ENCODE data around the gene UBE2B.
A peak's percentile ranks its signal among the peaks of the same experiment; 100 is the strongest.
"Not testable (repeated sequence)": the region's sequence is repeated elsewhere in the genome, so short reads cannot be mapped to it uniquely, and the experiment has no call there.

UBE2B gene

DNA sequence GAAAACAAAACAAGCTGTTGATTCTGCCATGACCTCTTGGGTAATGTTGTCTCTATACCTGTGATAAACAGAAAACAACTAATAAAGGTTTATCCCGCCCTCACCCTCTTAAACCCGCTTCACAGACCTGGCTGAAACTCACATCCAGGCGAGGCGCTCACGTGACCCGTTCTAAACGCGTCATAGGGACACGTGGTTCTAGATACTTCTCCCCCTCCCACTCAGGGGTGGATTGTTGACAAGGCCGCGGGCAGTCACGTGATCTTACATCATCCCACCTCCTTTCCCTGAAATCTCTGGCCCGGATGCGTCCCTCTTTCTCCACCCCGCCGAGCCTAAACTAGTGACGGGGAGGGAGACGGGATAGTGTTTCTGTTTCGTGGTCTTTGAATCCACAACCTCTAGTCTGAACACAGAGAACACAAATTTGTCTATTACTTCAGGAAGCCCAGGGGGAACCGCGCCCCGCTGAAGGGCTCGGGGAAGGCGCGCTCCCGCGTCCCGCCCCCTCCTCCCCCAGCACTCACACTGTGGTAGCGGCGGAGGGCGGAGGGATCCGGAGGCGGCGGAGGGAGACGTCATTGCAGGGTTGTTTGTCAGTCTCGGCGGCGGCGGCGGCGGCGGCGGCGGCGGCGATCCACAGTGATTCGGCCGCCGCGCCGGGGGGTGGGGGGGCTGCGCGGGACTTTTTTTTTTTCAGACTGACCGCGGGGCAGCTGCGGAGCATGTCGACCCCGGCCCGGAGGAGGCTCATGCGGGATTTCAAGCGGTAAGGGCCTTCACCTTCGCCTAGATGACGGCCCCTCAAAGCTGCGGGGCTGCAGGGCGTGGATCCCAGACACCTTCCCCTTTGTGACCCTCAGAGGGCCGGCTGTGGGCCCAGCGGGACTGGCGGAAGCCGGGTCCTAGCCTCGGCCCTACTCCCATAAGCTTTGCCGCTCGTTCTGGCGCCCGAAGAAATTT lies at the start of gene UBE2B:
TSS of gene UBE2B (plus strand) at position 699 of the 963 bp plus-strand sequence. CDS start at position 726, 27 bp downstream.
- Mint-ChIP-seq H3K27me3 (no peaks in the 10 kb centered on the region), H3K4me1 (peaks cover 62% of the 10 kb centered on the region), H3K9me3 (no peaks in the 10 kb centered on the region)

DNA sequence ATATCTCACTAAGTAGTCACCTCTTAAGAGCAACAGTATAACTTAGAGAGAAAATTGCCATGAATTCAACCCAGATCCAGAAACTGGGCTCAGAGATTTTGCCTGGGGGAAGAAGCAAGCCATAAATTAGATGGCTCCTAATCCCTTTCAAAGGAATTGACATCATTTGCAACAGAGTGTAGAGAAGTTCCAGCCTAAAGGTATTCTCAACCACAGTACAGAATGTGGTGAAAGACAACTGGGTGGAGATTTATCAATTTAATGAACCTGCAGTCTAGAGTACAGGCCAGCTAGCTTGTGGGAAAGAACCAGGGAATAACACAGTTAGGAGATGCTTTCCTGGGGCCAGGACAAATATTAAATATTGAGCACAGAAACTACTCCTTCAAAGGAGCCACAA lies 44.0 kb upstream of the UBE2B start:
- peaks cover 4% of the 10 kb centered on the region for H3K36me3 Mint-ChIP-seq
- H3K4me1 Mint-ChIP-seq = no peaks in the 10 kb centered on the region
- H3K4me3 Mint-ChIP-seq = no peak overlapping the region
- H3K9me3 Mint-ChIP-seq = no peaks in the 10 kb centered on the region
- H3K27ac Mint-ChIP-seq = no peak overlapping the region
- H3K27me3 Mint-ChIP-seq = no peaks in the 10 kb centered on the region

More for the DNA sequence above, at the start of gene UBE2B:
- H3K4me3 Mint-ChIP-seq = peak within 1 kb of the TSS; percentile 97
- peaks cover 13% of the 10 kb centered on the region for H3K36me3 Mint-ChIP-seq
- peak within 1 kb of the TSS; percentile 100 for H3K27ac Mint-ChIP-seq

DNA sequence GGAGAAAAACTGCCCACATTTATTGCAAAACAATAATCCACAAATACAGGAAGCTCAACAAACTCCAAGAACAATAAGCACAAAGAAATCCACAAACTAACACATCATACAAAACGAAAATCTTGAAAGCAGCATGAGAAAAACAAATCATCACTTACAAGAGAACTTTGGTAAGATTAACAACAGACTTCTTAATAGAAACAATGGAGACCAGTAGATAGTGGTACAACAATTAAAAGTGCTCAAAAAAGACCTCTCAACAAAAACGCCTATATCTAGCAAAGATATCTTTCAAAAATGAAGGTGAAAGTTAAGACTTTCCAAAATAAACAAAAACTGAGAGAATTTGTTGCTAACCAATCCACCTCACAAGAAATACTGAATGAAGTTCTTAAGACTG lies 42.8 kb upstream of the UBE2B start:
- Mint-ChIP-seq H3K4me1 (no peaks in the 10 kb centered on the region), H3K27ac (no peak overlapping the region), H3K9me3 (no peaks in the 10 kb centered on the region), H3K27me3 (no peaks in the 10 kb centered on the region), H3K4me3 (no peak overlapping the region), H3K36me3 (peaks cover 4% of the 10 kb centered on the region)

DNA sequence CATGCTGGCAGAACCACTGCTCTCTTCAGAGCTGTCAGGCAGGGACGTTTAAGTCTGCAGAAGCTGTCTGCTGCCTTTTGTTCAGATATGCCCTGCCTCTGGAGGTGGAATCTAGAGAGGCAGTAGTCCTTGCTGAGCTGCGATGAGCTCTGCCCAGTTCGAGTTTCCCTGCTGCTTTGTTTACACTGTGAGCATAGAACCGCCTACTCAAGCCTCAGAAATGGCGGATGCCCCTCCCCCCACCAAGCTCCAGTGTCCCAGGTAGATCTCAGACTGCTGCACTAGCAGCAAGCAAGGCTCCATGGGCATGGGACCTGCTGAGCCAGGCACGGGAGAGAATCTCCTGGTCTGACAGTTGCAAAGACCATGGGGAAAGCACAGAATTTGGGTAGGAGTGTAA lies 34.5 kb upstream of the UBE2B start:
- H3K27ac Mint-ChIP-seq = not testable (repeated sequence)

DNA sequence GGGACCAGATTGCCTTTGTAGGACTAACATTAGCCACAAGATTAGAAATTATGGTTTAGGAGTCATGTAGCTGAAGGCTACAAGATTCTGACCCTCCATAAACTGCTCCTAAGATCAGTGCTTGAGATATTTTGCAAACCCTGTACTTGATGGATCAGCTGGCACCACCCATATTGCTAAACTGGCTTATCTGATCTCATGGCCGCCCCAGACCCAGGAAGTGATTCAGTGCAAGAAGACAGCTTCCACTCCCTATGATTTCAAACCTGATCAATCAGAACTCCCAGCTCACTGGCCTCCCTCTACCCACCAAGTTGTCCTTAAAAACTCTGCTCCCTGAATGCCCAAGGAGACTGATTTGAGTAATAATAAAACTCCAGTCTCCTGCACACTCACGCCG lies 27.9 kb upstream of the UBE2B start:
- H3K9me3 Mint-ChIP-seq, H3K4me1 Mint-ChIP-seq, H3K27ac Mint-ChIP-seq, H3K4me3 Mint-ChIP-seq, H3K36me3 Mint-ChIP-seq, H3K27me3 Mint-ChIP-seq: not testable (repeated sequence)

More for the DNA sequence above, 34.5 kb upstream of the UBE2B start:
- not testable (repeated sequence) for H3K4me1 Mint-ChIP-seq, H3K4me3 Mint-ChIP-seq, H3K9me3 Mint-ChIP-seq, H3K27me3 Mint-ChIP-seq
- peaks cover 16% of the 10 kb centered on the region for H3K36me3 Mint-ChIP-seq

DNA sequence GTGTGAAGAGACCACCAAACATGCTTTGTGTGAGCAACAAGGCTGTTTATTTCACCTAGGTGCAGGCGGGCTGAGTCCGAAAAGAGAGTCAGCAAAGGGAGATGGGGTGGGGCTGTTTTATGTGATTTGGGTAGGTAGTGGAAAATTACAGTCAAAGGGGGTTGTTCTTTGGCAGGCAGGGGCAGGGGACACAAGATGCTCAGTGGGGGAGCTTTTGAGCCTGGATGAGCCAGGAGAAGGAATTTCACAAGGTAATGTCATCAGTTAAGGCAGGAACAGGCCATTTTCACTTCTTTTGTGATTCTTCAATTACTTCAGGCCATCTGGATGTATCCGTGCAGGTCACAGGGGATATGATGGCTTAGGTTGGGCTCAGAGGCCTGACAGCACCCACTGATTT lies 25.9 kb upstream of the UBE2B start:
- not testable (repeated sequence) for H3K27me3 Mint-ChIP-seq, H3K4me1 Mint-ChIP-seq, H3K9me3 Mint-ChIP-seq, H3K27ac Mint-ChIP-seq, H3K36me3 Mint-ChIP-seq, H3K4me3 Mint-ChIP-seq

DNA sequence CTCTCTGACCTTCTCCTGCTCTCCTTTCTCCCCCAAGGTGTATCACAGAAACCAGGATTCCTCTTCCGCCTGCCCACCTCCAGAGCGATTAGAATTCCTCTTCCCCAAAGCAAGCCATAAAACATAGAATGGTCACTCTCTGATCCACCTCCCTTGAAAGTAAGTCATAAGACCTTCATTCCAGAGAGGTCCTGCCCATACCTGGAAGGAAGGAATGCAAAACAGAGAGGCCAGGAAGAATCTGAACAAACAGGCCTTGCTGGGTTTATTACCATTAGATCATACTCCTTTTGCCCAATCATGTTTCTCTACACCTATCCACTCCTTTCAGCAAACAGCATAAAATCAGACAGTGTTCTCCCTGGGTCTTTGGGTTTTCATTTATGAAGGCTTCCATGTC lies 25.4 kb upstream of the UBE2B start:
- Mint-ChIP-seq H3K9me3 (no peaks in the 10 kb centered on the region), H3K36me3 (peaks cover 3% of the 10 kb centered on the region), H3K27me3 (no peaks in the 10 kb centered on the region), H3K4me1 (no peaks in the 10 kb centered on the region), H3K27ac (no peak overlapping the region), H3K4me3 (no peak overlapping the region)

DNA sequence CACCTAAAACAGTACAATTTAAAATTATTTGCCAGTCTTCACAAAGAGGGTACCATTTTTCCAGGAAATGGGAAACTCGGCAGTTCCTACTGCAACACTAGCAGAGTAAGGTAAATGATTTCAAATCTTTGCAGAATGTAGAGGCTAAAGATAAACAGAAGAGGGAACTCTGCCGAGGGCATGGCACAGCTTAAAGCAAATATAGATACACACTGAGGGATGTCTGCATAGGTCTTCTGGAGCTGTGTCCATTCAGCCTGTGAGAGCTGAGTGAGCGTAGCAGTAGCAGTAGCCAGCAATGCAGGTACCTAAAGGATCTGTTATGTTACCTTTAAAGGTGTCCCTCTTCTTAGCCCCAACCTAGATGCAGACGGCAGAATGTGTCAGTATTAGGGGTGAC lies 21.9 kb upstream of the UBE2B start:
- H3K4me3 Mint-ChIP-seq = no peak overlapping the region
- H3K4me1 Mint-ChIP-seq = no peaks in the 10 kb centered on the region
- no peak overlapping the region for H3K27ac Mint-ChIP-seq
- no peaks in the 10 kb centered on the region for H3K27me3 Mint-ChIP-seq
- peaks cover 2% of the 10 kb centered on the region for H3K36me3 Mint-ChIP-seq
- no peaks in the 10 kb centered on the region for H3K9me3 Mint-ChIP-seq

DNA sequence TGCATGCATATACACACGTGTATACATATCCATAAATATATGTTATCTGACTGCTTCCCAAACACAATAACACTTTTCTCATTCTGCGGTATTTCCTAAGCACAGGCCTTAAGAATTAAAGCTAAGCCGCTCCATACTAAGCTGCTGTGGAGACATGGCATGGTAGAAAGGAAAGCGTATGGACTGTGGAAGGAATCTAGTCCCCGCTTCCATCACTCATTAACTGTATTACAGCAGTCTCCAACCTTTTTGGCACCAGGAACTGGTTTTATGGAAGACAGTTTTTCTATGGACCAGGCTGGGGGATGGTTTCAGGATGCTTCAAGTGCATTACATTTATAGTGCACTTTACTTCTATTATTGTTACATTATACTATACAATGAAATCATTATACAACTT lies 15.7 kb upstream of the UBE2B start:
- peaks cover 3% of the 10 kb centered on the region for H3K36me3 Mint-ChIP-seq
- no peaks in the 10 kb centered on the region for H3K4me1 Mint-ChIP-seq
- H3K27ac Mint-ChIP-seq = no peak overlapping the region
- no peak overlapping the region for H3K4me3 Mint-ChIP-seq
- no peaks in the 10 kb centered on the region for H3K9me3 Mint-ChIP-seq
- no peaks in the 10 kb centered on the region for H3K27me3 Mint-ChIP-seq

DNA sequence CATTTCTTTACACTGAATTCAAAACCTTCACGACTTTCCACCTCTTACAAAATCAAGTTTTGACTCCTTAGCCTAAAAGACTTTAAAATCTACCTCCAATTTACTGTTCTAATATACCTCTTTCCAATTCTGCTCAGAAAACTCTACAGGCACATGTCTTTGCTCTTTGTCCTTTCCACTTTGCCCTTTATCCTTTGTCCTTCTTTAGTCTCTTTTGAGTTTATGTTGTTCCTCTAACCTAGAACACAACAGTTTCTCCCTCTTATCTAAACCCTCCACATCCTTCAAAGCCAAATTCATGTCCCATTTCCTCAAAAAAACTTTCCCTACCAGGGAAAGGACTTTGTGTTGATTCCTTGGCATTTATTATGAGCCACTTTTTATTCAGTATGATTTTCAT lies 5.8 kb upstream of the UBE2B start:
- Mint-ChIP-seq H3K36me3 (peaks cover 5% of the 10 kb centered on the region), H3K4me3 (peak overlapping the region; percentile 47), H3K4me1 (peaks cover 38% of the 10 kb centered on the region), H3K9me3 (no peaks in the 10 kb centered on the region), H3K27ac (no peak overlapping the region), H3K27me3 (no peaks in the 10 kb centered on the region)

DNA sequence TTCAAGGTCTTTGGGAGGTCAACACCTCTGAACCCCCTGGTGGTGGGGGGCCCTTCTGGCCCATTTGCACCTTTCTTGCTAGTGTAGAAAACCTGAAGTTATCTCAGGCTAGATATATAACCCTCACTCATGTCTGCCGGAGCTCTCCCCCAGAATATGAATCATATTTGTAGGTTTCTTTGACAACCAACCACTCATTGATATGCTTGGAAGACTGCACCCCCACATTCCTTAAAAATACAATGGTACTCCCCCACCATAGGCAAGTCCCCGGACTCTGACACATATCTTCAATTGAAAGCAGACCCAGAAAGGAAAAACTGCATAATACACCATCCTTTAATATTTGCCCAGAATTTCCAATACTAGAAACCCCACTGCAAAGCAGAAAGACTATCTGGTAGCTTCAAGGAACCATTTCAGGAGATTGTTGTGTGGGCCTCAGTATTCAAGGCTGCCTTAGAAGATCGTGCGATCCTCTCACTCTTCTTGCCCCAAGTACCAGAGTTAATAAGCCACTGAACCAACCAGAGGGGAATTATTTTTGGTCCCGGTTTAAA lies 978 bp upstream of the UBE2B start:
- H3K4me3 Mint-ChIP-seq = peak overlapping the region; percentile 97
- H3K36me3 Mint-ChIP-seq = peaks cover 11% of the 10 kb centered on the region
- peak overlapping the region; percentile 100 for H3K27ac Mint-ChIP-seq
- H3K4me1 Mint-ChIP-seq = peaks cover 61% of the 10 kb centered on the region
- no peaks in the 10 kb centered on the region for H3K27me3 Mint-ChIP-seq
- H3K9me3 Mint-ChIP-seq = no peaks in the 10 kb centered on the region

DNA sequence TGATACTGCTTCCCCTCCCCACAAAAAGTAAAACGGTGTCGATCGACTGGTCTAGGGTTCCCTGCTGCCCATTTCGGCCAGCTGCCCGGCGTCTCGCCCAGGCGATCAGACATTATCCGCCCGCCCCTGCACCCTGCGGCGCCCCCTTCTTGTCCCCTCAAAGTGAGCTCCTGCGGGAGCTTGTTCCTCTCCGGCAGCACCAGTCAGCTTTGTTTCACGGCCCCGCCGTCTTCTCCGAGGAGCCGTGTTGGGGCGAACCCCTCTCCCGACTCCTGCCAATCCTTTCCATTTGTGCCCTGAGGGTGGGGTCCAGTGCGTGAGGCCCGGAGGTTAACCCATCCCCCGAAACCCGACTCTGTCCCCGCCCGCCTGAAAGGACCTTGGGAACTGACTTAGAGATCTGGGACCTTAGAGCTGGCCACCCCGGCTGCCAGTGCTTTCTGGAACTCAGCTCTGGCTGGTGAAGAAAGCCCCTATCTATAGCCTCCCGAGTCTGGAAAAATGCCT lies 518 bp downstream of the UBE2B start:
- Mint-ChIP-seq H3K9me3 (no peaks in the 10 kb centered on the region), H3K27me3 (no peaks in the 10 kb centered on the region), H3K27ac (peak overlapping the region; percentile 98), H3K4me3 (peak overlapping the region; percentile 97), H3K4me1 (peaks cover 58% of the 10 kb centered on the region), H3K36me3 (peaks cover 11% of the 10 kb centered on the region)

DNA sequence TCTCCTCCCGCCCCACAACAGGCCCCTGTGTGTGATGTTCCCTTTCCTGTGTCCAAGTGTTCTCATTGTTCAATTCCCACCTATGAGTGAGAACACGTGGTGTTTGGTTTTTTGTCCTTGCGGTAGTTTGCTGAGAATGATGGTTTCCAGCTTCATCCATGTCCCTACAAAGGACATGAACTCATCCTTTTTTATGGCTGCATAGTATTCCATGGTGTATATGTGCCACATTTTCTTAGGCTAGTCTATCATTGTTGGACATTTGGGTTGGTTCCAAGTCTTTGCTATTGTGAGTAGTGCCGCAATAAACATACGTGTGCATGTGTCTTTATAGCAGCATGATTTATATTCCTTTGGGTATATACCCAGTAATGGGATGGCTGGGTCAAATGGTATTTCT lies 2.3 kb downstream of the UBE2B start:
- H3K9me3 Mint-ChIP-seq, H3K27me3 Mint-ChIP-seq: not testable (repeated sequence)
- H3K27ac Mint-ChIP-seq = peak overlapping the region; percentile 86
- H3K4me1 Mint-ChIP-seq = peaks cover 65% of the 10 kb centered on the region
- H3K4me3 Mint-ChIP-seq = peak overlapping the region; percentile 97
- peaks cover 15% of the 10 kb centered on the region for H3K36me3 Mint-ChIP-seq

DNA sequence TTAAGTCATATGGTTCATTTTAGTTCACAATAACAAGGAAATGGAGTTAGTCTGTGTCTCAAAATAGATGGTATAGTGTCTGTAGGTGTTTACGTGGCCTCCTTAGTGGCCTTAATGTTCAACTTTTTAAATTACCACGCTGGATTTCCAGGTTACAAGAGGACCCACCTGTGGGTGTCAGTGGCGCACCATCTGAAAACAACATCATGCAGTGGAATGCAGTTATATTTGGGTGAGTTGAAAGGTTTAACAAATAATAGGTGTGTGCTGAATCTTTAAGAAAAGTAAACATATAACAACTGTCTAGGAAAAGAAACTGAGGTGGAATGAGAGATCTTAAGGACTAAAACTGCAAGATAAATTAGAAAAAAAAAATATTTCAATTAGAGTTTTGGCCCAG lies 2.9 kb downstream of the UBE2B start:
- no peaks in the 10 kb centered on the region for H3K27me3 Mint-ChIP-seq
- peak overlapping the region; percentile 37 for H3K4me3 Mint-ChIP-seq
- no peaks in the 10 kb centered on the region for H3K9me3 Mint-ChIP-seq
- peaks cover 71% of the 10 kb centered on the region for H3K4me1 Mint-ChIP-seq
- peaks cover 15% of the 10 kb centered on the region for H3K36me3 Mint-ChIP-seq
- peak overlapping the region; percentile 21 for H3K27ac Mint-ChIP-seq

DNA sequence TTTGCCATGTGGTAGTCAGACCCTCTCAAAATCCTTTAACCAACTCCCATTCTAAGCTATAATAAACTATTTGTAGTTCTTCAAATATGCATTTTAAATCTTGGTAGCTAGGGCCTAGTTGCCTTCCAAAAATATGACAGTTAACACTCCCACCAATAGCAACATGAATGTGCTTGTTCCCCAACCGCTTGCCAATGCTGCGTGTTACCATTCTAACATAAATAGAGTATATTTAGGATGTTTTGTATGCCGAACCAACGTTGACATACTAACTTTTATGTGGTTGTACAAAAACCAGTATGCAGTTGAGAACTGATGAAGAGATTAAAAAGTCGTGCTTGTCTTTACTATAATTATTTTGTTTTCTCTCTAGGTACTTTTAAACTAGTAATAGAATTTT lies 9.0 kb downstream of the UBE2B start:
- no peaks in the 10 kb centered on the region for H3K27me3 Mint-ChIP-seq
- peak overlapping the region; percentile 59 for H3K4me3 Mint-ChIP-seq
- H3K9me3 Mint-ChIP-seq = no peaks in the 10 kb centered on the region
- H3K27ac Mint-ChIP-seq = peak overlapping the region; percentile 84
- peaks cover 66% of the 10 kb centered on the region for H3K4me1 Mint-ChIP-seq
- H3K36me3 Mint-ChIP-seq = peaks cover 20% of the 10 kb centered on the region

DNA sequence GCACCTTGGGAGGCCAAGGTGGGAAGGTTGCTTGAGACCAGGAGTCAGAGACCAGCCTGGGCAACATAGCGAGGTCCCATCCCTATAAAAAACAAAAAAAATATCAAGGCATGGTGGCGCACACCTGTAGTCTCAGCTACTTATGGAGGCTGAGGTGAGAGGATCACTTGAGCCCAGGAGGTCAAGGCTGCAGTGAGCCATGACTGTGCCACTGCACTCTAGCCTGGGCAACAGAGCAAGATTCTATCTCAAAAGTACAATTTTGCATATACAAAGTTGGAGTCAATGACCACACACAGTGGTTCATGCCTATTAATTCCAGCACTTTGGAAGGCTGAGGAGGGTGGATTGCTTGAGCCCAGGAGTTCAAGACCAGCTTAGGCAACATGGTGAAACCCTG lies 10.8 kb downstream of the UBE2B start:
- not testable (repeated sequence) for H3K27ac Mint-ChIP-seq, H3K4me3 Mint-ChIP-seq, H3K27me3 Mint-ChIP-seq, H3K9me3 Mint-ChIP-seq
- Mint-ChIP-seq H3K36me3 (peaks cover 18% of the 10 kb centered on the region), H3K4me1 (peaks cover 54% of the 10 kb centered on the region)
